ENCODE measurements around the gene RANBP10. TPM values are rescaled to one million over a fixed set of nuclear protein-coding genes. Genes with fewer than 3 reads are reported as not detected.
A peak's percentile ranks its signal among the peaks of the same experiment; 100 is the strongest.

The RANBP10 gene
- total and polyA plus RNA-seq, 2 of the 13 experiments (the other 11 are each of a cell fraction or from before 2014, with no cell fraction given) = 9.2 to 22.7 TPM

DNA sequence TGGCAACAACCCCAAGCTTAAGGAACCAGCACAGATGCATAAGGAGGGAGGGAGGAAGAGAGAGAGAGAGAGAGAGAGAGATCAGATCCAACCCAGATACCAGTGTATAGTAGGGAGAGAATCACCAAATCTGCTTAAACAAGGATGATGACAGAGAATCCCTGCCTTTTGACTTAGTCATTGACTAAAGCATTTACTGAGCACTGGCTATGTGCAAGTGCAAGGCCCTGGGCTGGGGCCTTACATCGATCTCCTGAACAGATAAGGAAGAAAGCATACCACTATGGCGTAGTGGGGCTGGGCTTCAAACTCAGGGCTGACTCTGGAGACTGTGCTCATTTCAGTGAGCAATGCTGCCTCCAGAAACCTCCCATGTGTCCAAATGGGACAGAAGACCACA lies 16.2 kb upstream of the RANBP10 start:
- Histone ChIP-seq H3K4me1 (ENCODE audit: insufficient read depth, low read length) (peaks cover 27% of the 10 kb centered on the region), H3K4me3 (replicated peaks in 1 of 3; ENCODE audit: insufficient read depth in 1 of 3, low read depth in 2 of 3, low read length in 3 of 3) (no peak overlapping the region), H3K4me2 (ENCODE audit: low read depth, low read length) (no peak overlapping the region), H3K27ac (ENCODE audit: extremely low read length, insufficient read depth, low read length) (no peak overlapping the region), H3K36me3 (replicated peaks in 1 of 2; ENCODE audit: control insufficient read depth in 1 of 2, insufficient read depth in 2 of 2, low read length in 2 of 2) (peaks cover 0 to 7% of the 10 kb centered on the region in 2 experiments; a peak in 2 of 5 replicates), H3K9me3 (ENCODE audit: low read length) (no peaks in the 10 kb centered on the region), H3K27me3 (ENCODE audit: control insufficient read depth in 1 of 2, insufficient read depth in 2 of 2, low read length in 2 of 2) (peaks cover 0 to 2% of the 10 kb centered on the region in 2 experiments; a peak in 1 of 5 replicates), H2AFZ (ENCODE audit: low read length) (no peak overlapping the region), H3K79me2 (ENCODE audit: insufficient read depth, low read length) (no peaks in the 10 kb centered on the region), H3K9ac (ENCODE audit: insufficient read depth, low read depth, low read length) (no peak overlapping the region; the same call in 1 of the 2 replicates), H4K20me1 (ENCODE audit: insufficient read depth, low read length) (no peaks in the 10 kb centered on the region)
- ATAC-seq (peak; percentile 21), DNase-seq (ENCODE audit: low spot score) (no peak), FAIRE-seq (no peak)
- CTCF ChIA-PET (ENCODE audit: low intra/inter-chr PET ratio, low total read pairs) = no interaction called here
- no TSS peak for BruUV-seq (replicated peaks)
- in situ Hi-C loops (cut with HindIII; ENCODE audit: extremely low pct_ligation_motif_present, low pct_unique_long_range_greater_than_20kb) (no loop called here), intact Hi-C loops (cut with micrococcal nuclease; ENCODE audit: unreplicated experiment) (no loop called here)
- POLR2A ChIA-PET = interaction anchor here (0.9 kb wide), 1 partner anchor 10 kb away, joined by 3 read pairs; no protein-coding TSS in a partner anchor
- no peak for TF ChIP-seq ZNF296 (CRISPR knock-in tag; conservative IDR thresholded peaks at IDR 0.05)
- no peak for TF ChIP-seq ZNF160 (CRISPR knock-in tag; IDR thresholded peaks at IDR 0.05)
- TF ChIP-seq, protein P1, sequence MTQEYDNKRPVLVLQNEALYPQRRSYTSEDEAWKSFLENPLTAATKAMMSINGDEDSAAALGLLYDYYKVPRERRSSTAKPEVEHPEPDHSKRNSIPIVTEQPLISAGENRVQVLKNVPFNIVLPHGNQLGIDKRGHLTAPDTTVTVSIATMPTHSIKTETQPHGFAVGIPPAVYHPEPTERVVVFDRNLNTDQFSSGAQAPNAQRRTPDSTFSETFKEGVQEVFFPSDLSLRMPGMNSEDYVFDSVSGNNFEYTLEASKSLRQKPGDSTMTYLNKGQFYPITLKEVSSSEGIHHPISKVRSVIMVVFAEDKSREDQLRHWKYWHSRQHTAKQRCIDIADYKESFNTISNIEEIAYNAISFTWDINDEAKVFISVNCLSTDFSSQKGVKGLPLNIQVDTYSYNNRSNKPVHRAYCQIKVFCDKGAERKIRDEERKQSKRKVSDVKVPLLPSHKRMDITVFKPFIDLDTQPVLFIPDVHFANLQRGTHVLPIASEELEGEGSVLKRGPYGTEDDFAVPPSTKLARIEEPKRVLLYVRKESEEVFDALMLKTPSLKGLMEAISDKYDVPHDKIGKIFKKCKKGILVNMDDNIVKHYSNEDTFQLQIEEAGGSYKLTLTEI (CRISPR knock-in tag; conservative IDR thresholded peaks at IDR 0.05) = no peak
- TF ChIP-seq NFRKB (IDR thresholded peaks at IDR 0.05) = no peak
- no peak for TF ChIP-seq ZNF747 (CRISPR knock-in tag; IDR thresholded peaks at IDR 0.05; ENCODE audit: borderline replicate concordance)
- no peak for TF ChIP-seq TBP (CRISPR knock-in tag; IDR thresholded peaks at IDR 0.05)
- 30% methylated on average over 2 of the region's 2 CpGs for WGBS (ENCODE audit: low lambda C conversion rate)

DNA sequence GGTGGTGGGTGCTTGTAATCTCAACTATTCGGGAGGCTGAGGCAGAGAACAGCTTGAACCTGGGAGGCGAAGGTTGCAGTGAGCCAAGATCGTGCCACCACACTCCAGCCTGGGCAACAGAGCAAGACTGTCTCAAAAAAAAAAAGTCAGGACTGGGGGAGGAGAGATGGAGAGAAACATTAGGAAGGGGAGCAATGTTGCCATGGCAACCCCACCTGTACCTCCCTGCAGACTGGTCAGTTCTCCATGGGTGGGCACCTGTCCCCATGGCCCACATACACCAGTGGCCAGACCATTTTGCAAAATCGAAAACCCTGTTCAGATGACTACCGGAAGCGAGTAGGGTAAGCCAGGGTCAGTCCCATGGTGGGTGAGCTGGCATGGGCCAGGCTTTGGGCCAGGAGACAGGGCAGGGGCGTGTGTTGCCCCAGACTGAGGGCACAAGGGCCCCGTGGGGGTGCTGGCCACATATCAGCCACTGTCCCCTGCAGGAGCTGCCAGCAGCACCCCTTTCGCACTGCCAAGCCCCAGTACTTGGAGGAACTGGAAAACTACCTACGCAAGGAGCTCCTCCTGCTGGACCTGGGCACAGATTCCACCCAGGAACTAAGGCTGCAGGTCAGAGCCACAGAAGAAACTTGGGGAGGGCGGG lies 14.4 kb upstream of the RANBP10 start:
- BruUV-seq (replicated peaks) = no TSS peak
- ATAC-seq (no peak), DNase-seq (ENCODE audit: low spot score) (no peak), FAIRE-seq (no peak)
- no peak overlapping the region for H3K27ac ChIP-seq (ENCODE audit: extremely low read length, insufficient read depth, low read length)
- ChIA-PET POLR2A (interaction anchor here (0.6 to 0.9 kb wide), 2 partner anchors 13 to 149 kb away, joined by 3 to 4 read pairs; no protein-coding TSS in a partner anchor), CTCF (ENCODE audit: low intra/inter-chr PET ratio, low total read pairs) (no interaction called here)
- in situ Hi-C loops (cut with HindIII; ENCODE audit: extremely low pct_ligation_motif_present, low pct_unique_long_range_greater_than_20kb) (no loop called here), intact Hi-C loops (cut with micrococcal nuclease; ENCODE audit: unreplicated experiment) (no loop called here)
- no peaks in the 10 kb centered on the region for H3K9me3 ChIP-seq (ENCODE audit: low read length)
- H3K4me3 ChIP-seq (replicated peaks in 1 of 3; ENCODE audit: insufficient read depth in 1 of 3, low read depth in 2 of 3, low read length in 3 of 3) = no peak overlapping the region
- no peak overlapping the region for H2AFZ ChIP-seq (ENCODE audit: low read length)
- H3K27me3 ChIP-seq (ENCODE audit: control insufficient read depth in 1 of 2, insufficient read depth in 2 of 2, low read length in 2 of 2) = peaks cover 0 to 2% of the 10 kb centered on the region in 2 experiments; a peak in 1 of 5 replicates
- no peaks in the 10 kb centered on the region for H3K79me2 ChIP-seq (ENCODE audit: insufficient read depth, low read length)
- no peaks in the 10 kb centered on the region for H3K36me3 ChIP-seq (replicated peaks in 1 of 2; ENCODE audit: control insufficient read depth in 1 of 2, insufficient read depth in 2 of 2, low read length in 2 of 2)
- 68% methylated on average over 7 of the region's 11 CpGs for WGBS (ENCODE audit: low lambda C conversion rate)
- no peaks in the 10 kb centered on the region for H4K20me1 ChIP-seq (ENCODE audit: insufficient read depth, low read length)
- peaks cover 31% of the 10 kb centered on the region for H3K4me1 ChIP-seq (ENCODE audit: insufficient read depth, low read length)
- no peak overlapping the region for H3K4me2 ChIP-seq (ENCODE audit: low read depth, low read length)
- no peak overlapping the region for H3K9ac ChIP-seq (ENCODE audit: insufficient read depth, low read depth, low read length)
- no peak for TF ChIP-seq TRIM24 (CRISPR knock-in tag; IDR thresholded peaks at IDR 0.05)
- TF ChIP-seq, protein P2, sequence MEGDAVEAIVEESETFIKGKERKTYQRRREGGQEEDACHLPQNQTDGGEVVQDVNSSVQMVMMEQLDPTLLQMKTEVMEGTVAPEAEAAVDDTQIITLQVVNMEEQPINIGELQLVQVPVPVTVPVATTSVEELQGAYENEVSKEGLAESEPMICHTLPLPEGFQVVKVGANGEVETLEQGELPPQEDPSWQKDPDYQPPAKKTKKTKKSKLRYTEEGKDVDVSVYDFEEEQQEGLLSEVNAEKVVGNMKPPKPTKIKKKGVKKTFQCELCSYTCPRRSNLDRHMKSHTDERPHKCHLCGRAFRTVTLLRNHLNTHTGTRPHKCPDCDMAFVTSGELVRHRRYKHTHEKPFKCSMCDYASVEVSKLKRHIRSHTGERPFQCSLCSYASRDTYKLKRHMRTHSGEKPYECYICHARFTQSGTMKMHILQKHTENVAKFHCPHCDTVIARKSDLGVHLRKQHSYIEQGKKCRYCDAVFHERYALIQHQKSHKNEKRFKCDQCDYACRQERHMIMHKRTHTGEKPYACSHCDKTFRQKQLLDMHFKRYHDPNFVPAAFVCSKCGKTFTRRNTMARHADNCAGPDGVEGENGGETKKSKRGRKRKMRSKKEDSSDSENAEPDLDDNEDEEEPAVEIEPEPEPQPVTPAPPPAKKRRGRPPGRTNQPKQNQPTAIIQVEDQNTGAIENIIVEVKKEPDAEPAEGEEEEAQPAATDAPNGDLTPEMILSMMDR (CRISPR knock-in tag; IDR thresholded peaks at IDR 0.05) = 0 out of 2 replicates have a peak, but pooled peaks have one; percentile 16
- TF ChIP-seq, protein P3, sequence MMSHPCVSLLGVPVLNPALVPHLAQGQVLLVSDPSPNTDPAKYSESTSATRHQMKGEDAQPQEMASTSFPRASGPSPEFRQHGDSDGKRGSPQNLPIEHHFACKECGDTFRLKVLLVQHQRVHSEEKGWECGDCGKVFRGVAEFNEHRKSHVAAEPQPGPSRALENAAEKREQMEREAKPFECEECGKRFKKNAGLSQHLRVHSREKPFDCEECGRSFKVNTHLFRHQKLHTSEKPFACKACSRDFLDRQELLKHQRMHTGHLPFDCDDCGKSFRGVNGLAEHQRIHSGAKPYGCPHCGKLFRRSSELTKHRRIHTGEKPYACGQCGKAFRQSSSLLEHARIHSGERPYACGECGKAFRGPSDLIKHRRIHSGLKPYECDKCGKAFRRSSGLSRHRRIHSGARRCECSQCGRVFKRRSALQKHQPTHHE (CRISPR knock-in tag; IDR thresholded peaks at IDR 0.05; ENCODE audit: borderline replicate concordance) = no peak

Measured in HepG2 (cell line).